GM12878 (cell line): Measurements from ENCODE around the gene RPS6KA2.

ENCODE experiments used
- ATF2 ChIP-seq: IDR thresholded peaks from 2 replicates; pipeline ENCODE4 v1.6.1; 2012; ENCODE audit warnings: low read length, inconsistent platforms
- CHD4 ChIP-seq: fragments of 200-600 bp; sonication (generic); IDR thresholded peaks from 2 replicates; pipeline ENCODE4 v1.6.1; 2016; ENCODE audit warnings: mild to moderate bottlenecking
- CREB1 ChIP-seq: IDR thresholded peaks from 2 replicates; pipeline ENCODE4 v1.6.1; 2012; ENCODE audit warnings: low read depth, mild to moderate bottlenecking, inconsistent platforms
- CTCF ChIP-seq, 3 experiments: IDR thresholded peaks in 2 of 3; conservative IDR thresholded peaks in 1 of 3; 2 replicates each; pipeline ENCODE4 v1.5.1; 2011; ENCODE audit warnings: low read depth in 3 of 3, low read length in 3 of 3, mild to moderate bottlenecking in 3 of 3, control low read depth in 2 of 3, moderate library complexity in 2 of 3, inconsistent platforms in 1 of 3, mixed read lengths in 1 of 3; ENCODE audit not compliant: control insufficient read depth in 2 of 3, insufficient read depth in 1 of 3; ENCODE audit errors: extremely low read depth in 1 of 3
- ESRRA ChIP-seq: IDR thresholded peaks from 2 replicates; pipeline ENCODE4 v1.6.1; 2012; ENCODE audit warnings: mild to moderate bottlenecking, low read length, improper control_type of control experiment
- ETV6 ChIP-seq, 2 experiments: fragments of 450-650 bp in 1 of 2; IDR thresholded peaks in 1 of 2; conservative IDR thresholded peaks in 1 of 2; 2 replicates each; pipeline ENCODE4 v1.6.1; 2014; ENCODE audit warnings: antibody characterized with exemption in 1 of 2, borderline replicate concordance in 1 of 2, low read depth in 1 of 2, mild to moderate bottlenecking in 1 of 2, moderate library complexity in 1 of 2
- HDAC2 ChIP-seq: fragments of 200-600 bp; sonication (generic); IDR thresholded peaks from 2 replicates; pipeline ENCODE4 v1.6.1; 2017
- JUNB ChIP-seq: IDR thresholded peaks from 2 replicates; pipeline ENCODE4 v1.6.1; 2016; ENCODE audit warnings: antibody characterized with exemption, mild to moderate bottlenecking
- MYC ChIP-seq: IDR thresholded peaks from 2 replicates; pipeline ENCODE4 v1.6.1; 2011; ENCODE audit warnings: mild to moderate bottlenecking, low read length, moderate library complexity, inconsistent platforms; ENCODE audit not compliant: insufficient read depth, insufficient replicate concordance, insufficient read length, severe bottlenecking
- NFIC ChIP-seq: IDR thresholded peaks from 2 replicates; pipeline ENCODE4 v1.6.1; 2012; ENCODE audit warnings: low read depth, mild to moderate bottlenecking, inconsistent platforms, low read length, moderate library complexity
- RAD51 ChIP-seq: fragments of 450-650 bp; IDR thresholded peaks from 2 replicates; pipeline ENCODE4 v1.6.1; 2016; ENCODE audit warnings: moderate library complexity, mild to moderate bottlenecking, inconsistent platforms
- USF2 ChIP-seq: IDR thresholded peaks from 2 replicates; pipeline ENCODE4 v1.6.1; 2011; ENCODE audit warnings: low read depth, low read length, improper control_type of control experiment, borderline replicate concordance
- ZBTB40 ChIP-seq: fragments of 450-650 bp; IDR thresholded peaks from 2 replicates; pipeline ENCODE4 v1.6.1; 2016; ENCODE audit warnings: mild to moderate bottlenecking, moderate library complexity, borderline replicate concordance
- ZNF274 ChIP-seq: IDR thresholded peaks from one replicate; pipeline ENCODE4 v1.8.0; 2011; ENCODE audit not compliant: insufficient read length, insufficient read depth

GRCh38 chr6:166474721-166475565 lies 152.1 kb downstream of the RPS6KA2 start:
- TF ChIP-seq ESRRA (no peak), USF2 (no peak), HDAC2 (no peak), JUNB (no peak), CHD4 (no peak), CTCF (IDR thresholded peaks at IDR 0.05 in 2 of 3, conservative IDR thresholded peaks at IDR 0.05 in 1 of 3; ENCODE audit: control insufficient read depth in 2 of 3, extremely low read depth in 1 of 3, insufficient read depth in 1 of 3, low read depth in 3 of 3, low read length in 3 of 3) (no peak), CREB1 (no peak), RAD51 (no peak), NFIC (no peak), ATF2 (no peak), ZNF274 (no peak), ETV6 (conservative IDR thresholded peaks at IDR 0.05 in 1 of 2, IDR thresholded peaks at IDR 0.05 in 1 of 2; ENCODE audit: borderline replicate concordance in 1 of 2, low read depth in 1 of 2) (no peak), MYC (no peak), ZBTB40 (no peak)
